T1000 (cell line): Measurements from ENCODE around the gene ARHGEF4.
A peak's percentile ranks its signal among the peaks of the same experiment; 100 is the strongest.

Experiments used
- DNase-seq: peaks from one replicate; lab custom pipeline; 2025; ENCODE audit warnings: mixed read lengths; lab: John Stamatoyannopoulos, UW

ARHGEF4 gene

GRCh38 chr2:130918393-130918792 lies 81.7 kb downstream of the ARHGEF4 start:
- DNase-seq: no peak

- DNase-seq: peak; percentile 50
Measured at GRCh38 chr2:130920415-130921163, 83.9 kb downstream of the ARHGEF4 start.

DNA sequence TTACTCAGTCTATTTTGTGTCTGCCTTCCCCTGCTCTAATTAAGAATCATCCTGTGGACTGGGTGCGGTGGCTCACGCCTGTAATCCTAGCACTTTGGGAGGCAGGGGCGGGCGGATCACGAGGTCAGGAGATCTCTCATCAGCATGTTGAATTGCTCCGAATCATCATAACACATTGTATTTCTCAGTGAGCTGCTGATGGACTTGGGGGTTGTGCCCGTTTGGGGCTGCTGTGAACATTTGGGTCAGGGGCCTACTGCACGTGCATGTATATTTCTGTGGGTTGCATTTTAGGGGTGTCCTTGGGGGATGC lies 84.4 kb downstream of the ARHGEF4 start:
- DNase-seq: no peak

DNA sequence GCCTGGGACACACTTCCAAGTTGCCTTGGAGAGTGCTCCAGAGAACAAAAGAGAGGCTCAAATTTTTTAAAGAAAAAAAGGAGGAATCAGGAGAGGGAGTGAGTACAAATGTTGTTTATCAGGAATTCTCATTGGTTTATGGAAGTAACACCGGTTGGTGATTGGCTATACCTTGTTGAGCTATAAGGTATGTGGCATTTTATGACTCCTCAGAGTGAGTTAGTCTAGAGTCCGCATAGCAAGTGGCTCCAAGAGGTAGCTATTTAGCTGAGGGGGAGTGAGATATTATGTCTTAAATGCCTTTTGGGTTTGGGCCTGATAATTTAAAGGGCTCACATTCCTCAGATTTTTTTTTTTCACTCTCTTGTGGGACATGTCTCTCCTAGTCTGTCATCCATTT lies 85.7 kb downstream of the ARHGEF4 start:
- DNase-seq: no peak

GRCh38 chr2:130928385-130928784 lies 91.7 kb downstream of the ARHGEF4 start:
- DNase-seq: no peak

DNA sequence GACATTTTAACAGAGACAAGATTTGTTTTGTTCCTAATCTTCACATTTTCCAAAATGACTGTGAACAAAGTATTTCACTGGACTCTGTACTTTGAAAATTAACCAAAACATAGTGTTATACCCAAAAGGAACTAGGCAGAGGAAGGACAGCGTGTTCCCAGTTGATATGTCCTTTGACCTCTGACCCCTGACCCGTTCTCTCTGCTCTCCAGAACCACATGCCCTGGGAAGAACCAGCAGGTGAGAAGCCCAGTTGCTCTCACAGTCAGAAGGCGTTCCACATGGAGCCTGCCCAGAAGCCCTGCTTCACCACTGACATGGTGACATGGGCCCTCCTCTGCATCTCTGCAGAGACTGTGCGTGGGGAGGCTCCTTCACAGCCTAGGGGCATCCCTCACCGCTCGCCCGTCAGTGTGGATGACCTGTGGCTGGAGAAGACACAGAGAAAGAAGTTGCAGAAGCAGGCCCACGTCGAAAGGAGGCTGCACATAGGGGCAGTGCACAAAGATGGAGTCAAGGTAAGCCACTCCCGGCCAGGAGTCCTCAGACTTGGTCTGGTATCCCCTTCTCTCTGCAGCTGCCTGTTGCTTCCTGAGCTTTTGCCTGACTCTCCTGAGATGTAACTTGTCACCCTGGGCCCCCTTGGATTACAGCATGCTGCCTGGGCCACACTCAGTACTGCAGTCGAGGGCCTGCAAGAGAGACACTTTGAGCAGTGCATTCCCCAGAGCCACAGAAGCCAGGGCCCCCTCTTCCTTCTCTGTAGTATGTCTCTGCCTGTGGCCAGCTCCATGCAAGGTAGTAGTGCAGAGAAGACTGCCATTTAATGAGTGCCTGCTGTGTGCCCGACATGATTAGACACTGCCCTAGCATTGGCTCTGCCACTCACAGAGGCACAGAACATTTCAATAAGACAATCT lies 94.3 kb downstream of the ARHGEF4 start:
- DNase-seq: no peak

GRCh38 chr2:130933501-130933900 lies 96.8 kb downstream of the ARHGEF4 start:
- no peak for DNase-seq

- no peak for DNase-seq
Measured at GRCh38 chr2:130936451-130936850, 99.7 kb downstream of the ARHGEF4 start.

DNA sequence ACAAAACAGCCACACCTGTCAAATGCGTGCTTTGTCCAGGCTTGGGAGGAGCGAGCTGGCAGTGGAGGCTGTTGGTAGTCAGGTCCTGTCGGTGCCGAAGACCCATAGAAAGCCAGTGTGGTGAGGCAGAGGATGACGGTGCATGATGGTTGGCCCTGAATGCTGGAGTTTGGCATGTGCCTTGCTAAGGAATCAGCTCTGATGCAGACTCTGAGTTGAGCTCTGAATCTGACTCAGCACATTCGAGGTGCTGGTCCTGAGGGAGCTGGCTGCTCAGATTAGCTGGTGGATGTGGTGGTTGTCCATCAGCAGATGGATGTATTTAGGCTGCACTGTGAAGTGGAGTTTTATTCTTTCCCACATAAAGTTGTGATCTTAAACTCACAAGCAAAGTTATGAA lies 111.3 kb downstream of the ARHGEF4 start:
- no peak for DNase-seq

GRCh38 chr2:130949954-130950353 lies 113.2 kb downstream of the ARHGEF4 start:
- DNase-seq: no peak

- DNase-seq: no peak
Measured at GRCh38 chr2:130951018-130951417, 114.3 kb downstream of the ARHGEF4 start.

DNA sequence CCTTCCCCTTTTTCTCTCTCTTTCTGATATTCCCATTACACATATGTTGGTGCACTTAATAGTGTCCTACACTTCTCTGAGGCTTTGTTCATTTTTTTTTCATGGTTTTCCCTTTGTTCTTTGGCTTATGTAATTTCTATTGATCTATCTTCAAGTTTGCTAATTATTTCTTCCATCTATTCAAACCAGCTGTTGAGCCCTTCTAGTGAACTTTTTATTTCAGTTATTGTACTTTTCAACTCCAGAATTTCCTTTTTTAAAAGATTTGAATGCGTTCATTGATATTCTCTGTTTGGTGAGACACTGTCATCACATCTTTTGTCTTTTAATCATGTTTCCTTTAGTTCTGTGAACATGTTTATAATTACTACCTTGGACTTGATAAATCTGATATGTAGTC lies 118.2 kb downstream of the ARHGEF4 start:
- DNase-seq: no peak

DNA sequence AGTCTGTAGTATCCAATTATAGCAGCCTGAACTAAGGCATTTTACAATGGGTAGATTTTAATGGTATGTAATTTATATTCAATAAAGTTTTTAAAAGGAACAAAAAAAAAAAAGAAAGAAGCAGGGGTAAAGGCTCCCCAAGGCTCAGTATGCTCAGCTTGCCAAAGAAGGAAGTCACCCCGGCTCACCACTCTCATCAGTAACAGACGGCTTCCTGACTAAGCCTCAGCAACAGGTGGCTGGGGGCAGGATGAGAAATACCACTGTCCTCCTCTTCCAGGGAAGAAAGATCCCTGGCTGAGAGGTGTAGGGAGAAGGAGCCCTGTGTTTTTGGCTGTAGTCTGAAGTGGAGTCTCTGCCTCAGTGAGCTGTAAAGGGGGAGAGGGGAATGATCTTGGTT lies 121.2 kb downstream of the ARHGEF4 start:
- DNase-seq: no peak

DNA sequence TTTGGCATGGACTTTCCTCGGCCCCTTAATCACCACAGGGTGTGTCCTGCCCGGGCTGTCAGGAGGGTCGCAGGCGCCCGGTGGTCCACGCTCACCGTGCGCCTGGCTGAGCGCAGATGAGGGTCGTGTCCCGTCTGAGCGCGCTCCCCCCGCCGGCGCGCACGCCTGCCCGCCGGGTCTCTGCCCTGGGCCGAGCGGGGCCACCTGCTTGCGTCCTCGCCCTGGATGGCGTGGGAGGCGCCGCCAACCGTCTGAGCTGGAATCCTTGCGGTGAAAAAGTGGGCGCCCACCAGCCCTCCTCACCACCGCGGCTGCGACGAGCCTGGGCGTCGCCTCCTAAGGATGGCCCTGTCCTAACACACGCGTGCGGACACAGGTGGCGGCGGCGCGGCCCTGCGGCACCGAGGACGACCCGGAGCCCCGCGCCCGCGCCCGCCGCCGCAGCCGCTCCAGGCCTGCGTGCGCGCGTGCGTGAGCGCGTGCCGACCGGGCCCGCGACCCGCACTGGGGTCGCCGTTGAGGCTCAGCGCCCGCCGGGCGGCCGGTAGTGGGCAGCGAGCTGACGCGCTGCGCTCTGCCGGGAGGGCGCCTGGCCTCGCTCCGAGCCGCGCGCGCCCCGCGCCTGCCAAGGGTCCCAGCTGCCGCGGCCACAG lies 126.6 kb downstream of the ARHGEF4 start:
- DNase-seq: no peak

- DNase-seq: no peak
Measured at GRCh38 chr2:130963849-130964793, 127.4 kb downstream of the ARHGEF4 start.

- DNase-seq: no peak
Measured at GRCh38 chr2:130964931-130965330, 128.2 kb downstream of the ARHGEF4 start.

DNA sequence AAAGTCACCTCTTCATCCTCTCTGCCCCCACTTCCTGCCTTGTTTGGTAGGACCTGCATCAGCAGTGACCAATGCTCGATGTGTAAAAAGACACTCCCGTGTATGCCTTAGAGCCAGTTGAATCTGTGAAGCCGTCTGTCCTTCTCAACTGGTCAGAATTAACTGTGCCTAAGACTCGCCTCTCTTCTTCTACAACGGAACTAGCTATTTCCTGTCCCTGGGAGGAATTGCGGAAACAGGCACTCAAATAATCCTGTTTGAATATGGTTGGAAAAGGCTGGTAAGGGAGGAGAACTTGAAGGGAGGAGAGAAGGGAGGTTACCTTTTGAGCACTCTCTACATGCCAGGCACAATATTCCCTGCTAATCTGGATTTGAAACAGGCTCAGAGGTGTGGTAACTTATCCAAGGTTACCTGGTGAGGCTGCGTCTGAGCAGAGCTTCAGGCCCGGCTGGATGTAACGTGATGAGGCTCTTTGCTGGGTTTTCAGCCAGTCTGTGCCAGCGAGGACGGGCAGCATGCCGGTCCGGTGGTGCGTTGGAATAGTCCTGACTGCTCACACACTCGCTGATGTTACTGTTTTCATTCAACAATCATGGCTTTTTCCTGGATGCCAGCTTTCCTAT lies 129.5 kb downstream of the ARHGEF4 start:
- DNase-seq: no peak

GRCh38 chr2:130966775-130967490 lies 130.2 kb downstream of the ARHGEF4 start:
- no peak for DNase-seq

DNA sequence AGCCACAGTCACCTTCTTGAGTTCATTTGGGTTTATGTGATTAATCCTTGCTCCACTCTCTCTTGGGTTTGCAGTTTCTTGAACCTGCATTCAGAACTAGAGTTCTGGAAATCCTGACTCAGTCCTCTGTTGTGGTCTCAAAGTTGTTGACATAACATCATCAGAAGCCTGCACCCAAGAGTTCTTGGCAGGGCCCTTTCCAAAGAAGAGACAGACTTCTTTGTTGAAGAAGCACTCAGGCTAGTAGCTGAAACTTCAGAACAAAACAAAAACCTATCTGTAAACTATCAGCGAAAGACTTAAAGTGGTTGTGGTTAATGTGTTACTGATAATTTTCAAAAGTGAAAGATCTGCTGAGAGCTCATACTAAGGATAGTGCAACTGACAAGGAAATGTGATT lies 135.7 kb downstream of the ARHGEF4 start:
- no peak for DNase-seq

GRCh38 chr2:130975729-130976128 lies 139.0 kb downstream of the ARHGEF4 start:
- no peak for DNase-seq
